Mesenchymal stem cell (in vitro differentiated cells and primary cell): ENCODE results near the gene DIPK2A.

Source experiments
- DNase-seq: peaks from one replicate; pipeline ENCODE4 v3.0.0-alpha.2; 2013
- H2AFZ ChIP-seq: one replicate; pipeline ENCODE4 v1.6.1; 2013; ENCODE audit warnings: low read depth, mild to moderate bottlenecking, control low read depth, inconsistent platforms, low read length, moderate library complexity
- H2AK5ac ChIP-seq: 2 replicates; pipeline ENCODE4 v1.6.1; 2013; ENCODE audit warnings: low read length, moderate library complexity, mild to moderate bottlenecking, inconsistent platforms; ENCODE audit not compliant: severe bottlenecking
- H2BK120ac ChIP-seq: one replicate; pipeline ENCODE4 v1.6.1; 2013; ENCODE audit warnings: low read depth, mild to moderate bottlenecking, inconsistent platforms, low read length, moderate library complexity
- H2BK12ac ChIP-seq, 2 experiments: one replicate each; pipeline ENCODE4 v1.6.1; 2013; ENCODE audit warnings: inconsistent platforms in 2 of 2, low read length in 2 of 2, mild to moderate bottlenecking in 2 of 2, moderate library complexity in 2 of 2, control low read depth in 1 of 2
- H2BK15ac ChIP-seq: one replicate; pipeline ENCODE4 v1.6.1; 2013; ENCODE audit warnings: mild to moderate bottlenecking, low read depth, inconsistent platforms; ENCODE audit not compliant: poor library complexity, severe bottlenecking
- H2BK5ac ChIP-seq: 2 replicates; pipeline ENCODE4 v1.6.1; 2013; ENCODE audit warnings: low read depth, mild to moderate bottlenecking, low read length, control low read depth, inconsistent platforms; ENCODE audit not compliant: poor library complexity, severe bottlenecking
- H3K14ac ChIP-seq, 2 experiments: one replicate each; pipeline ENCODE4 v1.6.1; 2013; ENCODE audit warnings: inconsistent platforms in 2 of 2, low read length in 2 of 2, control low read depth in 1 of 2, mild to moderate bottlenecking in 1 of 2, moderate library complexity in 1 of 2
- H3K18ac ChIP-seq, 2 experiments: one replicate each; pipeline ENCODE4 v1.6.1; 2013; ENCODE audit warnings: inconsistent platforms in 2 of 2, low read length in 2 of 2, control low read depth in 1 of 2, low read depth in 1 of 2, mild to moderate bottlenecking in 1 of 2
- H3K23ac ChIP-seq, 2 experiments: one replicate each; pipeline ENCODE4 v1.6.1; 2013; ENCODE audit warnings: inconsistent platforms in 2 of 2, low read length in 2 of 2, mild to moderate bottlenecking in 2 of 2, moderate library complexity in 2 of 2, control low read depth in 1 of 2
- H3K27ac ChIP-seq: 2 replicates; pipeline ENCODE4 v1.5.1; 2013; ENCODE audit warnings: mild to moderate bottlenecking, moderate library complexity, low read length, control low read depth, inconsistent platforms; ENCODE audit not compliant: poor library complexity, severe bottlenecking
- H3K27me3 ChIP-seq, 2 experiments: 2 replicates each; pipeline versions ENCODE4 v1.6.1 to v1.7.0; 2013; ENCODE audit warnings: low read length in 2 of 2, mild to moderate bottlenecking in 2 of 2, moderate library complexity in 2 of 2, control low read depth in 1 of 2, inconsistent platforms in 1 of 2; ENCODE audit not compliant: control insufficient read depth in 1 of 2, insufficient read depth in 1 of 2
- H3K36me3 ChIP-seq, 2 experiments: 2 replicates each; pipeline versions ENCODE4 v1.6.1 to v1.7.0; 2013; ENCODE audit warnings: low read length in 2 of 2, control low read depth in 1 of 2, inconsistent platforms in 1 of 2, low read depth in 1 of 2, mild to moderate bottlenecking in 1 of 2; ENCODE audit not compliant: insufficient read depth in 2 of 2, control insufficient read depth in 1 of 2
- H3K4ac ChIP-seq, 2 experiments: one replicate each; pipeline ENCODE4 v1.6.1; 2013; ENCODE audit warnings: inconsistent platforms in 2 of 2, low read length in 2 of 2, mild to moderate bottlenecking in 2 of 2, moderate library complexity in 2 of 2, control low read depth in 1 of 2, low read depth in 1 of 2
- H3K4me1 ChIP-seq: 2 replicates; pipeline ENCODE4 v1.6.1; 2013; ENCODE audit warnings: low read depth, low read length, control low read depth; ENCODE audit not compliant: control insufficient read depth, insufficient read depth
- H3K4me2 ChIP-seq: 2 replicates; pipeline ENCODE4 v1.6.1; 2013; ENCODE audit warnings: low read length, mild to moderate bottlenecking, inconsistent platforms; ENCODE audit not compliant: poor library complexity, severe bottlenecking
- H3K4me3 ChIP-seq, 2 experiments: 2 replicates each; pipeline versions ENCODE4 v1.5.1 to v1.7.0; 2013; ENCODE audit warnings: low read length in 2 of 2, mild to moderate bottlenecking in 2 of 2, control low read depth in 1 of 2, low read depth in 1 of 2; ENCODE audit not compliant: insufficient read depth in 1 of 2
- H3K79me1 ChIP-seq: replicated peaks from 2 replicates; pipeline ENCODE4 v1.6.1; 2013; ENCODE audit warnings: mild to moderate bottlenecking, control low read depth, low read length, inconsistent platforms; ENCODE audit not compliant: poor library complexity, severe bottlenecking
- H3K9ac ChIP-seq: 2 replicates; pipeline ENCODE4 v1.7.0; 2013; ENCODE audit warnings: mild to moderate bottlenecking, low read length, moderate library complexity
- H3K9me3 ChIP-seq: 2 replicates; pipeline ENCODE4 v1.7.0; 2013; ENCODE audit warnings: mild to moderate bottlenecking, low read length; ENCODE audit not compliant: control insufficient read depth
- H4K8ac ChIP-seq: one replicate; pipeline ENCODE4 v1.6.1; 2013; ENCODE audit warnings: inconsistent platforms, mild to moderate bottlenecking, low read length, moderate library complexity
- H4K91ac ChIP-seq: one replicate; pipeline ENCODE4 v1.6.1; 2013; ENCODE audit warnings: mild to moderate bottlenecking, low read length, inconsistent platforms
- WGBS: methylation state at CpG from one replicate; pipeline ENCODE4 v1.1.7; 2013; ENCODE audit warnings: mixed read lengths; 5-methylcytosine and 5-hydroxymethylcytosine counted together

The DIPK2A gene

DNA sequence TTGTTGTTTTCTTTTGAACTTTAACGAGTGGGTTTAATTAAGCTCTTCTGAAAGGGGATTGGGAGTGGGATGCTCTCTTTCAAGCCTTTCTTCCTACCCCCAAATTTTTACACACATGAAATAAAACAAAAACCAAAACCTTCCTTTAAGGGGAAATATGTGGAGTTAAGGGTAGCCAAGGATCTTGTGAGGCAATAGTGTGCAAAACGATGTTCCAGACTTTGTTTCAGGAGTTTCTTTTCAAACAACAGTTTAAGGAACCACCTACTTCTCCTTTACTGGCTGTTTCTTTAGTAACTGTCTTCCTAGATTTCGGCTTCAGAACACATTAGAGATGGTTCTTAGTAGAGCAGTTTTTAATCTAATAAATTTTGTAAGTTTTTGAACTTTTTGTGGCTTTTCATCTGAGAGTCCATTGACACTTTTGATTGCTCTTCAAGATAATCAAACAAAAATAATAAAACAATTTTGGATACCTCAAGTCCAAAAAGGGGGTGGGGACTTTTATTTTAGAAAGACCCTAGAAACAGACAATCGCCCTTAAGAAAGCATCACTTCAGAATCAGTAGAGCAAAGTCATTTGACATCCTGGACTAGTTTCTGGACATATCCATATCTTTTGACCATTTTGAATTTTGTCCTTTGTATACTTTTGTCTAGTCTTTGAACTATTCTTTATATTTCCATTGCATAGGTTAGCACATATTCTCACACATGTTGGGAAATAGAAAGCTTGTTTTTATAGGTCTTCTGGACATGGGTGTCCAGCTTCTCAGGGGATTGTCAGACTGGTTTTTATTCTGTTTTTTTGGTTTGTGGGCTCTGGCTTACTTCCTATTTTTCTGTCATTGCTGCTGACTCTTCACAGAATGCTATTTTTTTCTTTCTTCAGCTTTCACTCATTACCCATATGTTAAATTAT lies 6.0 kb downstream of the DIPK2A start:
- Histone ChIP-seq H2AFZ (no peak overlapping the region), H3K4me3 (peak overlapping the region in 1 of 2 experiments; percentile 47)
- WGBS, result 83% methylated on average over 1 of the region's 4 CpGs

DNA sequence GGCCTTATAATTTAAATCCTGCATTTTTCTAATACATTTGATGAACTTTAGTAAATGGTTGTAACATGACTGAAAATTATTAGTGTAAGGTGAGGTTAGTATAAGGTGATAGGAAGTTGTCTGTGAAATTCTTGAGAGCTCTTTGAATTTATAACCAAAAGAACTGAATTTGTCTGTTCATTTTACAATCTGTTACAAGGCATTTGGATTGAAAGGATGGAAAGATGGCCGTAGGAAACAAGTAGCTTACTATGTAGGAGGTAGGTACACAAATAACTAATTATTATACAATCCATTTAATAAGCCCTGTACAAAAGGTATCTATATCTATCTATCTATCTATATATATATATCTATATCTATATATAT lies 6.6 kb downstream of the DIPK2A start:
- no peak overlapping the region for H3K18ac ChIP-seq
- H3K14ac ChIP-seq, result no peak overlapping the region
- H2BK15ac ChIP-seq, result no peak overlapping the region
- peaks cover 3% of the 10 kb centered on the region for H3K9me3 ChIP-seq
- H2BK12ac ChIP-seq, result no peak overlapping the region
- H2BK5ac ChIP-seq, result no peak overlapping the region
- no peak overlapping the region for H3K4me3 ChIP-seq
- H3K9ac ChIP-seq, result peak overlapping the region; percentile 95
- H3K4ac ChIP-seq, result no peak overlapping the region
- H3K36me3 ChIP-seq, result no peaks in the 10 kb centered on the region
- H3K27ac ChIP-seq, result no peak overlapping the region
- H3K4me1 ChIP-seq, result no peaks in the 10 kb centered on the region
- H3K79me1 ChIP-seq, result peaks cover 6% of the 10 kb centered on the region
- no peak overlapping the region for H3K4me2 ChIP-seq
- DNase-seq, result no peak
- no peak overlapping the region for H2BK120ac ChIP-seq
- no peak overlapping the region for H2AFZ ChIP-seq
- H3K27me3 ChIP-seq, result no peaks in the 10 kb centered on the region
- no peak overlapping the region for H2AK5ac ChIP-seq
- no CpG with 5 or more reads among the region's 1 CpG for WGBS
- no peak overlapping the region for H3K23ac ChIP-seq
- H4K91ac ChIP-seq, result no peak overlapping the region
- no peak overlapping the region for H4K8ac ChIP-seq

More for the DNA sequence above, 6.0 kb downstream of the DIPK2A start:
- H3K27ac ChIP-seq, result no peak overlapping the region
- no peak overlapping the region for H3K4ac ChIP-seq
- no peak overlapping the region for H2BK5ac ChIP-seq
- H4K8ac ChIP-seq, result no peak overlapping the region
- no peaks in the 10 kb centered on the region for H3K27me3 ChIP-seq
- no peak overlapping the region for H2BK120ac ChIP-seq
- H3K9me3 ChIP-seq, result no peaks in the 10 kb centered on the region
- H3K14ac ChIP-seq, result no peak overlapping the region
- H3K4me2 ChIP-seq, result no peak overlapping the region
- peak overlapping the region; percentile 95 for H3K9ac ChIP-seq
- peaks cover 8% of the 10 kb centered on the region for H3K79me1 ChIP-seq
- no peak overlapping the region for H2BK12ac ChIP-seq
- H2BK15ac ChIP-seq, result no peak overlapping the region
- H4K91ac ChIP-seq, result no peak overlapping the region
- DNase-seq, result no peak
- peaks cover 2% of the 10 kb centered on the region for H3K4me1 ChIP-seq
- no peak overlapping the region for H3K23ac ChIP-seq
- H3K18ac ChIP-seq, result no peak overlapping the region
- H2AK5ac ChIP-seq, result no peak overlapping the region
- no peaks in the 10 kb centered on the region for H3K36me3 ChIP-seq

DNA sequence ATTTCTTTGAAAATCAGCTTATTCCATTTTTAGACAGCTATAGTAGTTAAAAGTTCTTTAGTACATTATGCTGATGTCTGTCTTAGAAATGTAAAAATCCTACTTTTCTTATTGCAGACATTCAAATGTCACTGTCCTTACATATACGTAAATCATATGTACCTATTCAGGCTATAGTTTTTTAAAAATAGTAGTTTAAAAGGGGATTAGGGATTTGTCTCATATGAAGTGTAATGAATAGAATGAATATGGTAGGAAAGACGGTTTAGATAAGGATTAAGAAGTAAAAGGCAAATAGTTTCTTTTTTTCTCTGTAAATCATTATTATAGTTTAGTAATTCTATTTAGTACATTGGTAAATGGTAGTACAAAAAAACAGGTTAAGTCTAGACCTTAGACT lies 7.4 kb downstream of the DIPK2A start:
- WGBS, result no CpG with 5 or more reads among the region's 2 CpGs
- Histone ChIP-seq H2BK12ac (no peak overlapping the region), H4K8ac (no peak overlapping the region), H3K9ac (peak overlapping the region; percentile 22), H2BK15ac (no peak overlapping the region), H4K91ac (no peak overlapping the region), H2BK120ac (no peak overlapping the region), H2AK5ac (no peak overlapping the region), H3K79me1 (peaks cover 6% of the 10 kb centered on the region), H2BK5ac (no peak overlapping the region), H3K4me2 (no peak overlapping the region), H3K14ac (no peak overlapping the region), H3K4me1 (no peaks in the 10 kb centered on the region), H3K27ac (no peak overlapping the region), H3K36me3 (no peaks in the 10 kb centered on the region), H3K4me3 (no peak overlapping the region), H3K23ac (no peak overlapping the region), H3K9me3 (peaks cover 5% of the 10 kb centered on the region), H3K27me3 (no peaks in the 10 kb centered on the region), H3K4ac (no peak overlapping the region), H3K18ac (no peak overlapping the region), H2AFZ (no peak overlapping the region)
- no peak for DNase-seq

DNA sequence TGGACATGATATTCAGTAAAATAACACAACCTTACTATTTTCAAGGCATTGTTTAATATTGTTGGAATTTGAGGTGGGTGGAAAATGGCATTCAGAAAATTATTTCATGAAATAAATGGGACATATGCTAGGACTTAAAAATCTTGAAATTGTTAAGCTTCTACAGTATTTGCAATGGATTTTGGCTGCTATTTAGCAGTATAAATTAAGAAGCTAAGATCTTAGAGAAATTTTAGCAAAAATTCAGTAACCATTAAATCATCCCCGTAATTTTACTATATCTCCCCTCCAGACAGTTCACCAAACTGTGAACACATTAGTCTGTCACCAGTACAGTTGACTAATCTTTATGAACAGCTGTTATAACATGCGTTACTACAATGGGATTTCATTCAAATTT lies 8.2 kb downstream of the DIPK2A start:
- Histone ChIP-seq H3K36me3 (no peaks in the 10 kb centered on the region), H3K9me3 (peaks cover 5% of the 10 kb centered on the region)
- WGBS, result 100% methylated on average over 1 of the region's 2 CpGs

More for the DNA sequence above, 8.2 kb downstream of the DIPK2A start:
- no peak overlapping the region for H2BK15ac ChIP-seq
- H3K4me3 ChIP-seq, result no peak overlapping the region
- no peak overlapping the region for H3K4me2 ChIP-seq
- DNase-seq, result no peak
- peak overlapping the region; percentile 22 for H3K9ac ChIP-seq
- H3K27ac ChIP-seq, result no peak overlapping the region
- no peak overlapping the region for H2BK120ac ChIP-seq
- no peak overlapping the region for H4K91ac ChIP-seq
- no peaks in the 10 kb centered on the region for H3K4me1 ChIP-seq
- peaks cover 11% of the 10 kb centered on the region for H3K79me1 ChIP-seq
- no peak overlapping the region for H3K14ac ChIP-seq
- H3K18ac ChIP-seq, result no peak overlapping the region
- H2BK12ac ChIP-seq, result no peak overlapping the region
- H4K8ac ChIP-seq, result no peak overlapping the region
- no peak overlapping the region for H2AK5ac ChIP-seq
- no peak overlapping the region for H2AFZ ChIP-seq
- H3K27me3 ChIP-seq, result no peaks in the 10 kb centered on the region
- H3K23ac ChIP-seq, result no peak overlapping the region
- no peak overlapping the region for H2BK5ac ChIP-seq
- H3K4ac ChIP-seq, result no peak overlapping the region
